Measurements from ENCODE around the gene EEFSEC. TPM values are rescaled to one million over a fixed set of nuclear protein-coding genes. Genes with fewer than 3 reads are reported as not detected.

EEFSEC gene
- total and polyA plus RNA-seq, 12 donors, result 5.5 to 15.6 (median 10.4) TPM

GRCh38 chr3:128243602-128244504, 90.6 kb downstream of the EEFSEC start:
- Histone ChIP-seq H3K27ac (no peak overlapping the region), H3K4me1 (replicated peaks in 1 of 2) (no peaks in the 10 kb centered on the region), H3K4me3 (no peak overlapping the region), H3K36me3 (replicated peaks in 1 of 2) (no peaks in the 10 kb centered on the region), H3K27me3 (no peaks in the 10 kb centered on the region), H3K9me3 (replicated peaks in 1 of 3) (no peaks in the 10 kb centered on the region)
- WGBS, 4 donors, result 78 to 93% (median 91%) methylated on average over 8 to 11 of the region's 11 CpGs
- TF ChIP-seq CTCF (IDR thresholded peaks at IDR 0.05), result no peak
- TF ChIP-seq POLR2A (IDR thresholded peaks at IDR 0.05), result no peak
- intact Hi-C loops (cut with DNase I), result no loop called here
- DNase-seq, result no peak

- Histone ChIP-seq H3K4me3 (no peak overlapping the region), H3K27ac (no peak overlapping the region), H3K9me3 (replicated peaks in 1 of 3) (no peaks in the 10 kb centered on the region), H3K36me3 (replicated peaks in 1 of 2) (no peaks in the 10 kb centered on the region), H3K27me3 (no peaks in the 10 kb centered on the region), H3K4me1 (replicated peaks in 1 of 2) (no peaks in the 10 kb centered on the region)
- intact Hi-C loops (cut with DNase I), result no loop called here
- DNase-seq, result no peak
- WGBS, 4 donors, result 72 to 94% (median 76%) methylated on average over 5 of the region's 5 CpGs
- TF ChIP-seq CTCF (IDR thresholded peaks at IDR 0.05), result no peak
- no peak for TF ChIP-seq POLR2A (IDR thresholded peaks at IDR 0.05)
Observed at GRCh38 chr3:128245460-128245859, 92.2 kb downstream of the EEFSEC start.

GRCh38 chr3:128247666-128248409, 94.6 kb downstream of the EEFSEC start:
- H3K27me3 ChIP-seq, result no peaks in the 10 kb centered on the region
- DNase-seq, result no peak
- no peak overlapping the region for H3K4me3 ChIP-seq
- H3K36me3 ChIP-seq (replicated peaks in 1 of 2), result no peaks in the 10 kb centered on the region
- intact Hi-C loops (cut with DNase I), result no loop called here
- TF ChIP-seq CTCF (IDR thresholded peaks at IDR 0.05) (no peak), POLR2A (IDR thresholded peaks at IDR 0.05) (no peak)
- 82 to 96% (median 91%) methylated on average over 6 of the region's 6 CpGs for WGBS, 4 donors
- no peak overlapping the region for H3K27ac ChIP-seq
- H3K4me1 ChIP-seq (replicated peaks in 1 of 2), result no peaks in the 10 kb centered on the region
- H3K9me3 ChIP-seq (replicated peaks in 1 of 3), result no peaks in the 10 kb centered on the region

GRCh38 chr3:128252083-128252482, 98.8 kb downstream of the EEFSEC start:
- H3K4me1 ChIP-seq (replicated peaks in 1 of 2), result no peaks in the 10 kb centered on the region
- intact Hi-C loops (cut with DNase I), result no loop called here
- no peak overlapping the region for H3K27ac ChIP-seq
- H3K9me3 ChIP-seq (replicated peaks in 1 of 3), result no peaks in the 10 kb centered on the region
- no peak overlapping the region for H3K4me3 ChIP-seq
- TF ChIP-seq POLR2A (IDR thresholded peaks at IDR 0.05) (no peak), CTCF (IDR thresholded peaks at IDR 0.05) (no peak)
- DNase-seq, result no peak
- no peaks in the 10 kb centered on the region for H3K27me3 ChIP-seq
- no peaks in the 10 kb centered on the region for H3K36me3 ChIP-seq (replicated peaks in 1 of 2)
- WGBS, 4 donors, result 91 to 98% (median 97%) methylated on average over 3 of the region's 3 CpGs

All from adrenal gland (tissue), 12 donors.